Caco-2 (cell line): Measurements from ENCODE around the gene HELZ. TPM values are rescaled to one million over a fixed set of nuclear protein-coding genes. Genes with fewer than 3 reads are reported as not detected.

Source experiments
- BruUV-seq: library from RNA; stranded (reverse); fragments of 400-500 nt; replicated peaks from 2 replicates; lab custom pipeline; 2021; lab: Mats Ljungman, UMichigan
- CTCF ChIA-PET: fragments of 300-600 bp; sonication (Branson Sonifier 250); formaldehyde crosslinking; loops from one replicate; lab custom pipeline; 2022; ENCODE audit warnings: antibody characterized with exemption; lab: Charles Lee
- POLR2A ChIA-PET: fragments of 300-600 bp; sonication (Branson Sonifier 250); formaldehyde crosslinking; loops from one replicate; lab custom pipeline; 2022; ENCODE audit warnings: antibody characterized with exemption; lab: Charles Lee
- DNase-seq, 2 experiments: peaks; one replicate each; pipeline versions ENCODE4 v3.0.0 to v3.0.0-alpha.2; 2020 to 2022
- H3K27me3 ChIP-seq: replicated peaks from 2 replicates; pipeline ENCODE4 v1.6.0; 2011; ENCODE audit warnings: low read length; ENCODE audit not compliant: control insufficient read depth, insufficient read depth
- H3K36me3 ChIP-seq: 2 replicates; pipeline ENCODE4 v1.5.1; 2011; ENCODE audit warnings: low read length; ENCODE audit not compliant: control insufficient read depth, insufficient read depth
- H3K4me1 ChIP-seq: fragments of 250-450 bp; sonication (Bioruptor Pico); 2 replicates; pipeline ENCODE4 v1.5.1; 2020; ENCODE audit warnings: mild to moderate bottlenecking
- H3K4me3 ChIP-seq: 2 replicates; pipeline ENCODE4 v1.5.1; 2011; ENCODE audit warnings: low read depth, mild to moderate bottlenecking, control low read depth, low read length
- H3K9me3 ChIP-seq: fragments of 250-450 bp; sonication (Bioruptor Pico); 2 replicates; pipeline ENCODE4 v1.5.1; 2020; ENCODE audit warnings: mild to moderate bottlenecking, moderate library complexity
- H3K27ac Mint-ChIP-seq: one replicate; pipeline ENCODE4 v1.8.0; 2022; ENCODE audit warnings: mixed read lengths; ENCODE audit not compliant: unreplicated experiment
- H3K27me3 Mint-ChIP-seq: one replicate; pipeline ENCODE4 v1.8.0; 2022; ENCODE audit warnings: mixed read lengths; ENCODE audit not compliant: insufficient read depth, unreplicated experiment
- H3K36me3 Mint-ChIP-seq: one replicate; pipeline ENCODE4 v1.8.0; 2022; ENCODE audit warnings: mild to moderate bottlenecking, mixed read lengths; ENCODE audit not compliant: insufficient read depth, unreplicated experiment
- H3K4me1 Mint-ChIP-seq: one replicate; pipeline ENCODE4 v1.8.0; 2022; ENCODE audit warnings: low read depth, mixed read lengths; ENCODE audit not compliant: unreplicated experiment
- H3K4me3 Mint-ChIP-seq: one replicate; pipeline ENCODE4 v1.8.0; 2022; ENCODE audit warnings: mild to moderate bottlenecking, moderate library complexity, mixed read lengths; ENCODE audit not compliant: unreplicated experiment
- H3K9me3 Mint-ChIP-seq: one replicate; pipeline ENCODE4 v1.8.0; 2022; ENCODE audit warnings: mixed read lengths; ENCODE audit not compliant: unreplicated experiment
- CTCF ChIP-seq, 2 experiments: fragments of 200-600 bp in 1 of 2; IDR thresholded peaks; 1 replicate in 1 of 2; 2 replicates in 1 of 2; pipeline versions ENCODE4 v1.5.1 to v1.8.0; 2011 to 2022; ENCODE audit warnings: antibody characterized with exemption in 1 of 2, control low read depth in 1 of 2, inconsistent platforms in 1 of 2, low read depth in 1 of 2, low read length in 1 of 2, mild to moderate bottlenecking in 1 of 2, moderate library complexity in 1 of 2; ENCODE audit not compliant: insufficient read depth in 1 of 2, severe bottlenecking in 1 of 2, unreplicated experiment in 1 of 2
- intact Hi-C: fragments of 100-400 bp; cut with micrococcal nuclease; formaldehyde crosslinking; loops from one replicate; pipeline ENCODE4 v1.10.0; 2022; ENCODE audit not compliant: unreplicated experiment
- total RNA-seq: library from RNA; stranded (reverse); gene quantifications from 2 replicates; pipeline ENCODE4 v1.2.3, GENCODE V29; 2022

Gene HELZ
- total RNA-seq, 1 experiment from 2014 or later = 63.8 TPM

GRCh38 chr17:67137026-67137370 lies 108.0 kb downstream of the HELZ start:
- Histone ChIP-seq H3K9me3 (no peaks in the 10 kb centered on the region), H3K4me1 (no peaks in the 10 kb centered on the region), H3K27me3 (no peaks in the 10 kb centered on the region), H3K4me3 (no peak overlapping the region), H3K36me3 (no peaks in the 10 kb centered on the region)
- no peak overlapping the region for H3K27ac Mint-ChIP-seq
- TF ChIP-seq CTCF (IDR thresholded peaks at IDR 0.05; ENCODE audit: insufficient read depth in 1 of 2, low read depth in 1 of 2, low read length in 1 of 2, severe bottlenecking in 1 of 2, unreplicated experiment in 1 of 2) = no peak
- BruUV-seq = no TSS peak
- H3K9me3 Mint-ChIP-seq = no peaks in the 10 kb centered on the region
- peaks cover 33% of the 10 kb centered on the region for H3K36me3 Mint-ChIP-seq
- ChIA-PET CTCF (no interaction called here), POLR2A (no interaction called here)
- intact Hi-C loops = no loop called here
- no peak overlapping the region for H3K4me3 Mint-ChIP-seq
- no peak for DNase-seq
- no peaks in the 10 kb centered on the region for H3K27me3 Mint-ChIP-seq
- no peaks in the 10 kb centered on the region for H3K4me1 Mint-ChIP-seq

GRCh38 chr17:67136191-67137025 lies 108.6 kb downstream of the HELZ start:
- ChIA-PET POLR2A (no interaction called here), CTCF (no interaction called here)
- BruUV-seq = no TSS peak
- Histone ChIP-seq H3K27me3 (no peaks in the 10 kb centered on the region), H3K4me1 (no peaks in the 10 kb centered on the region), H3K4me3 (no peak overlapping the region), H3K9me3 (no peaks in the 10 kb centered on the region), H3K36me3 (no peaks in the 10 kb centered on the region)
- Mint-ChIP-seq H3K27ac (no peak overlapping the region), H3K4me3 (no peak overlapping the region), H3K4me1 (no peaks in the 10 kb centered on the region), H3K36me3 (peaks cover 30% of the 10 kb centered on the region), H3K9me3 (no peaks in the 10 kb centered on the region), H3K27me3 (no peaks in the 10 kb centered on the region)
- intact Hi-C loops = no loop called here
- DNase-seq = no peak
- TF ChIP-seq CTCF (IDR thresholded peaks at IDR 0.05; ENCODE audit: insufficient read depth in 1 of 2, low read depth in 1 of 2, low read length in 1 of 2, severe bottlenecking in 1 of 2, unreplicated experiment in 1 of 2) = no peak

DNA sequence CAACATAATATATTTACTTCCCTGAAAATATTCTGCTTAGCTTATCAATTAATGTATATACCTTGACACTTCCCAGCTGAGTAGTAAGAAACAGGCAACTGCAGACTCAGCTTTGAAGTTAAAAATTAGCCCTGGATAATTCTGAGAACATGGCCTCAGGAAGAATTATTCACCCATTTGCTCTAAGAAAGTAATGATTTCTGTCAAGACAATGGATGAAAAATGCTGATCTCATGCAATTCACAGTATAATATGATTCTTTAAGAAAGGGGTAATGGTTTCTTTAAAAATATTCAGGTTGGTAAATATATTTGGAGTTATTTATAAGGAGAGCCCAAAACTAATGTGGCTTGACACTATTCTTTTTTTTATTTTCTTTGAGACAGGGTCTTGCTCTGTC lies 111.8 kb downstream of the HELZ start:
- Histone ChIP-seq H3K36me3 (no peaks in the 10 kb centered on the region), H3K4me1 (no peaks in the 10 kb centered on the region), H3K9me3 (no peaks in the 10 kb centered on the region), H3K27me3 (no peaks in the 10 kb centered on the region), H3K4me3 (no peak overlapping the region)
- peaks cover 31% of the 10 kb centered on the region for H3K36me3 Mint-ChIP-seq
- H3K27ac Mint-ChIP-seq = no peak overlapping the region
- no TSS peak for BruUV-seq
- TF ChIP-seq CTCF (IDR thresholded peaks at IDR 0.05; ENCODE audit: insufficient read depth in 1 of 2, low read depth in 1 of 2, low read length in 1 of 2, severe bottlenecking in 1 of 2, unreplicated experiment in 1 of 2) = no peak
- POLR2A ChIA-PET = no interaction called here
- no peak for DNase-seq
- no peak overlapping the region for H3K4me3 Mint-ChIP-seq
- no peaks in the 10 kb centered on the region for H3K4me1 Mint-ChIP-seq
- CTCF ChIA-PET = no interaction called here
- H3K27me3 Mint-ChIP-seq = no peaks in the 10 kb centered on the region
- no peaks in the 10 kb centered on the region for H3K9me3 Mint-ChIP-seq
- intact Hi-C loops = no loop called here
